Loucy (cell line): ENCODE results near the gene MACROD2.

Experiments
- EZH2phosphoT487 ChIP-seq: fragments of 200-600 bp; IDR thresholded peaks from 2 replicates; pipeline ENCODE4 v1.6.1; 2018; ENCODE audit warnings: antibody characterized with exemption, mild to moderate bottlenecking, moderate library complexity, borderline replicate concordance
- TF ChIP-seq, protein P1 (sequence below): fragments of 200-600 bp; sonication (generic); conservative IDR thresholded peaks from 2 replicates; pipeline ENCODE4 v1.5.1; 2014; ENCODE audit warnings: mild to moderate bottlenecking, antibody characterized with exemption, low read length

DNA sequence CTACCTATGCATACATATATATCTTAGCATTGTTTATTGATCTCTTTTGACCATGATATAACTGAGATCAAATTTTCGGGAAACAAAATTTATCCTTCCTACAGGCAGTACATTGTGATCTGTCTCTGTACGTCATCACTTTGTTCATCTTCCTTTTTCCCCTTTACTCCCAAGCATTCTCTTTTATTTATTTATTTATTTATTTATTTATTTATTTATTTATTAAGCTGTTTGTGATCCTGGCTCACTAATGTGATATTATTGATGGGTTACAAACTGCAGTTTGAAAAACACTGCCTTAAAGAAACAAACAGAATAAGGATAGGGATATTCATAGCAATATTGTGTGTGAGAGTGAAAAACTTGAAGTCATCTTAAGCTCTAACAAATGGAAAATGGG lies 51.2 kb downstream of the MACROD2 start:
- TF ChIP-seq, protein P1, sequence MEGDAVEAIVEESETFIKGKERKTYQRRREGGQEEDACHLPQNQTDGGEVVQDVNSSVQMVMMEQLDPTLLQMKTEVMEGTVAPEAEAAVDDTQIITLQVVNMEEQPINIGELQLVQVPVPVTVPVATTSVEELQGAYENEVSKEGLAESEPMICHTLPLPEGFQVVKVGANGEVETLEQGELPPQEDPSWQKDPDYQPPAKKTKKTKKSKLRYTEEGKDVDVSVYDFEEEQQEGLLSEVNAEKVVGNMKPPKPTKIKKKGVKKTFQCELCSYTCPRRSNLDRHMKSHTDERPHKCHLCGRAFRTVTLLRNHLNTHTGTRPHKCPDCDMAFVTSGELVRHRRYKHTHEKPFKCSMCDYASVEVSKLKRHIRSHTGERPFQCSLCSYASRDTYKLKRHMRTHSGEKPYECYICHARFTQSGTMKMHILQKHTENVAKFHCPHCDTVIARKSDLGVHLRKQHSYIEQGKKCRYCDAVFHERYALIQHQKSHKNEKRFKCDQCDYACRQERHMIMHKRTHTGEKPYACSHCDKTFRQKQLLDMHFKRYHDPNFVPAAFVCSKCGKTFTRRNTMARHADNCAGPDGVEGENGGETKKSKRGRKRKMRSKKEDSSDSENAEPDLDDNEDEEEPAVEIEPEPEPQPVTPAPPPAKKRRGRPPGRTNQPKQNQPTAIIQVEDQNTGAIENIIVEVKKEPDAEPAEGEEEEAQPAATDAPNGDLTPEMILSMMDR = no peak
- TF ChIP-seq EZH2phosphoT487 = no peak
